A673 (cell line): ENCODE data around the gene CDSN. TPM values are rescaled to one million over a fixed set of nuclear protein-coding genes. Genes with fewer than 3 reads are reported as not detected.
A peak's percentile ranks its signal among the peaks of the same experiment; 100 is the strongest.
"Not testable (repeated sequence)": the region's sequence is repeated elsewhere in the genome, so short reads cannot be mapped to it uniquely, and the experiment has no call there.

ENCODE experiments used
- BruUV-seq: library from RNA; stranded (reverse); fragments of 400-500 nt; replicated peaks from 2 replicates; lab custom pipeline; 2021; lab: Mats Ljungman, UMichigan
- CTCF ChIA-PET: fragments of 300-600 bp; sonication (Branson Sonifier 250); formaldehyde crosslinking; loops from one replicate; lab custom pipeline; 2022; ENCODE audit warnings: antibody characterized with exemption; lab: Charles Lee
- POLR2A ChIA-PET: fragments of 300-600 bp; sonication (Branson Sonifier 250); formaldehyde crosslinking; loops from one replicate; lab custom pipeline; 2022; ENCODE audit warnings: antibody characterized with exemption; ENCODE audit not compliant: low non-redundant PET; lab: Charles Lee
- DNase-seq: peaks from one replicate; pipeline ENCODE4 v3.0.0-alpha.2; 2015; ENCODE audit warnings: low spot score
- H3K27ac ChIP-seq: fragments of 200-600 bp; sonication (generic); 2 replicates; pipeline ENCODE4 v1.5.1; 2016; ENCODE audit warnings: mixed run types, low read depth, mild to moderate bottlenecking, mixed read lengths, antibody characterized with exemption, low read length; ENCODE audit not compliant: poor library complexity, severe bottlenecking
- H3K27me3 ChIP-seq: fragments of 200-600 bp; sonication (generic); replicated peaks from 2 replicates; pipeline ENCODE4 v1.6.1; 2017; ENCODE audit warnings: mixed run types, low read depth, mild to moderate bottlenecking, mixed read lengths, antibody characterized with exemption, low read length; ENCODE audit not compliant: insufficient read depth, poor library complexity
- H3K36me3 ChIP-seq: fragments of 200-600 bp; sonication (generic); 2 replicates; pipeline ENCODE4 v1.6.1; 2016; ENCODE audit warnings: mixed run types, mild to moderate bottlenecking, mixed read lengths, antibody characterized with exemption, low read length; ENCODE audit not compliant: insufficient read depth, poor library complexity, severe bottlenecking
- H3K4me1 ChIP-seq: fragments of 200-600 bp; sonication (generic); 2 replicates; pipeline ENCODE4 v1.6.1; 2017; ENCODE audit warnings: mixed run types, mild to moderate bottlenecking, mixed read lengths, antibody characterized with exemption, low read length; ENCODE audit not compliant: insufficient read depth, poor library complexity, severe bottlenecking
- H3K4me3 ChIP-seq: fragments of 200-600 bp; sonication (generic); 2 replicates; pipeline ENCODE4 v1.5.1; 2016; ENCODE audit warnings: low read depth, mixed run types, mild to moderate bottlenecking, mixed read lengths, low read length; ENCODE audit not compliant: poor library complexity, severe bottlenecking
- H3K9me3 ChIP-seq: fragments of 200-600 bp; sonication (generic); 2 replicates; pipeline ENCODE4 v1.6.1; 2016; ENCODE audit warnings: mixed run types, low read depth, mild to moderate bottlenecking, mixed read lengths, antibody characterized with exemption, low read length; ENCODE audit not compliant: poor library complexity, severe bottlenecking
- EZH2 ChIP-seq: fragments of 200-600 bp; sonication (generic); IDR thresholded peaks from 2 replicates; pipeline ENCODE4 v1.6.1; 2017; ENCODE audit warnings: borderline replicate concordance, low read depth, mild to moderate bottlenecking, mixed read lengths, antibody characterized with exemption, low read length; ENCODE audit not compliant: poor library complexity, severe bottlenecking
- intact Hi-C: fragments of 100-400 bp; cut with micrococcal nuclease; formaldehyde crosslinking; loops from one replicate; pipeline ENCODE4 v1.10.0; 2022; ENCODE audit not compliant: unreplicated experiment
- total RNA-seq: library from RNA; stranded (reverse); gene quantifications from 2 replicates; pipeline ENCODE4 v1.2.3, GENCODE V29; 2021
- TF ChIP-seq, protein P1 (sequence below): fragments of 300-800, 200-600 bp; sonication (generic); conservative IDR thresholded peaks from 2 replicates; pipeline ENCODE4 v1.5.1; 2017; ENCODE audit warnings: low read depth, mild to moderate bottlenecking, antibody characterized with exemption, low read length, moderate library complexity, mixed read lengths

Gene CDSN
- total RNA-seq, 1 experiment from 2014 or later: not detected

DNA sequence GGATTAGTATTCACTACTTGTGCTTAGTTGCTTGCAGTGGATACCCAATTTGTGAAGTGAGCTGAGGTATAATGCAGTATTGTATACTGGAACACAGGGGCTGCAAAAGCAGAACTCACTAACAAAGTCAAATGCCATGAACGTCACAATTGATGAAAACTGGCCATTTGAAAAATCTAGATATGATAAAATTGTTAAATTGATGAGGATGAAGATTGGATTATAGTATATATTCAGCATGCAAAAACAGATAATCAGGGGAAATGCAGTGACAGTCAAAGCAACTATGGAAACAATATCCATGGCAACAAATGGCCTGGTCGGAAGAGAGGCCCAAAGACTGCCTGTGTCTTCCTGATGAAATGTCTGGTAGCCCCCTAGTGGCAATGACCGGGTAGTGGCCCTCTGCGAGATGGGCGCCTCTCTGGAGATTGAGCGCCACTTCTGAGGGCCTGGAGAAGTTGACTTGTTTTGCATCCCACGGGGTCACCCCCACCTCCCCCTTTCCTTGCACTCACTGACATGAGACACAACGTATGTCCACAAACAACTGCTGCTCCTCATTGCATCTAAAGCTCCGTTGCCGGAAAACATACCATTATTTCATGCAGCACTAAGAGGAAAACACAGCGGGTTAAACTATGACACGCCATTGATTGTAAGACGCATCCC is 51.4 kb downstream of the CDSN start:
- H3K36me3 ChIP-seq: no peaks in the 10 kb centered on the region
- CTCF ChIA-PET: interaction anchor here (0.8 to 3.3 kb wide), 2 partner anchors 154 to 239 kb away, joined by 3 to 37 read pairs; partner anchors contain the start of gene VARS2
- no TSS peak for BruUV-seq
- no peak overlapping the region for H3K4me3 ChIP-seq
- POLR2A ChIA-PET: no interaction called here
- DNase-seq: peak; percentile 88
- intact Hi-C loops: no loop called here
- peaks cover 9% of the 10 kb centered on the region for H3K4me1 ChIP-seq
- no peak overlapping the region for H3K27ac ChIP-seq
- H3K9me3 ChIP-seq: no peaks in the 10 kb centered on the region
- no peak for TF ChIP-seq EZH2
- TF ChIP-seq, protein P1, sequence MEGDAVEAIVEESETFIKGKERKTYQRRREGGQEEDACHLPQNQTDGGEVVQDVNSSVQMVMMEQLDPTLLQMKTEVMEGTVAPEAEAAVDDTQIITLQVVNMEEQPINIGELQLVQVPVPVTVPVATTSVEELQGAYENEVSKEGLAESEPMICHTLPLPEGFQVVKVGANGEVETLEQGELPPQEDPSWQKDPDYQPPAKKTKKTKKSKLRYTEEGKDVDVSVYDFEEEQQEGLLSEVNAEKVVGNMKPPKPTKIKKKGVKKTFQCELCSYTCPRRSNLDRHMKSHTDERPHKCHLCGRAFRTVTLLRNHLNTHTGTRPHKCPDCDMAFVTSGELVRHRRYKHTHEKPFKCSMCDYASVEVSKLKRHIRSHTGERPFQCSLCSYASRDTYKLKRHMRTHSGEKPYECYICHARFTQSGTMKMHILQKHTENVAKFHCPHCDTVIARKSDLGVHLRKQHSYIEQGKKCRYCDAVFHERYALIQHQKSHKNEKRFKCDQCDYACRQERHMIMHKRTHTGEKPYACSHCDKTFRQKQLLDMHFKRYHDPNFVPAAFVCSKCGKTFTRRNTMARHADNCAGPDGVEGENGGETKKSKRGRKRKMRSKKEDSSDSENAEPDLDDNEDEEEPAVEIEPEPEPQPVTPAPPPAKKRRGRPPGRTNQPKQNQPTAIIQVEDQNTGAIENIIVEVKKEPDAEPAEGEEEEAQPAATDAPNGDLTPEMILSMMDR: peak; percentile 93
- no peaks in the 10 kb centered on the region for H3K27me3 ChIP-seq

DNA sequence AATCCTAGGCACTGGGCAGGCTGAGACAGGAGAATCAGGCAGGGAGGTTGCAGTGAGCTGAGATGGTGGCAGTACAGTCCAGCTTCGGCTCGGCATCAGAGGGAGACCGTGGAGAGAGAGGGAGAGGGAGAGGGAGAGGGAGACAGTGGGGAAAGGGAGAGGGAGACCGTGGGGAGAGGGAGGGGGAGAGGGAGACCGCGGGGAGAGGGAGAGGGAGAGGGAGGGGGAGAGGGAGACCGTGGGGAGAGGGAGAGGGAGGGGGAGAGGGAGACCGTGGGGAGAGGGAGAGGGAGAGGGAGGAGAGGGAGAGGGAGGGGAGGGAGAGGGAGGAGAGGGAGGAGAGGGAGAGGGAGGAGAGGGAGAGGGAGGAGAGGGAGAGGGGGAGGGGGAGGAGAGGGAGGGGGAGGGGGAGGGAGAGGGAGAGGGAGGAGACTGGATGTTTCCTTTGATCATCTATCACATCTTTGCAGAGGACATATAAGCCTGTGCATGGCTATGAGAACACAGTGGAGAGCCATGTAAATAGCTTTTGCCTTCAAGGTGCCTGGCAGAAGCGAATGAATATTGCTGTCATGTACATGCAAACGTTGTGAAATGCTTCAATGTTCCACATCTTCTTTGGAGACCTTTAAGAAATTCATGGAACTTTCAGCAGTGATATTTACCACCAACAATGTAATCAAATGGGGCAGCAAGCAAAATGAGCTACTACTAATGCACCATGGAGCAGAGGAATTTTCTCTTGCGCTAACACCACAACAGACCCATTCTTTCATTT is 52.2 kb downstream of the CDSN start:
- intact Hi-C loops, H3K4me1 ChIP-seq: not testable (repeated sequence)

DNA sequence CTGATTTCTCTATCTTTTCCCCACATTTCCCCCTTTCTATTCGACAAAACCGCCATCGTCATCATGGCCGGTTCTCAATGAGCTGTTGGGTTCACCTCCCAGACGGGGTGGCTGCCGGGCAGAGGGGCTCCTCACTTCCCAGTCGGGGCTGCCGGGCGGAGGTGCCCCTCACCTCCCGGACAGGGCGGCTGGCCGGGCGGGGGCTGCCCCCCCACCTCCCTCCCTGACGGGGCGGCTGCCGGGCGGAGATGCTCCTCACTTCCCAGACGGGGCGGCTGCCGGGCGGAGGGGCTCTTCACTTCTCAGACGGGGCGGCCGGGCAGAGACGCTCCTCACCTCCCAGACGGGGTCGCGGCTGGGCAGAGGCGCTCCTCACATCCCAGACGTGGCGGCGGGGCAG is 53.2 kb downstream of the CDSN start:
- H3K27me3 ChIP-seq, DNase-seq, CTCF ChIA-PET, BruUV-seq, H3K4me3 ChIP-seq, POLR2A ChIA-PET, H3K27ac ChIP-seq, H3K9me3 ChIP-seq, H3K36me3 ChIP-seq, intact Hi-C loops, H3K4me1 ChIP-seq: not testable (repeated sequence)

More for the DNA sequence above, 52.2 kb downstream of the CDSN start:
- DNase-seq, POLR2A ChIA-PET, H3K4me3 ChIP-seq, H3K27ac ChIP-seq, H3K9me3 ChIP-seq, BruUV-seq, H3K36me3 ChIP-seq, H3K27me3 ChIP-seq: not testable (repeated sequence)
- CTCF ChIA-PET: interaction anchor here (0.6 to 3.3 kb wide), 3 partner anchors 8 to 239 kb away, joined by 3 to 37 read pairs (median 3); partner anchors contain the start of gene VARS2

DNA sequence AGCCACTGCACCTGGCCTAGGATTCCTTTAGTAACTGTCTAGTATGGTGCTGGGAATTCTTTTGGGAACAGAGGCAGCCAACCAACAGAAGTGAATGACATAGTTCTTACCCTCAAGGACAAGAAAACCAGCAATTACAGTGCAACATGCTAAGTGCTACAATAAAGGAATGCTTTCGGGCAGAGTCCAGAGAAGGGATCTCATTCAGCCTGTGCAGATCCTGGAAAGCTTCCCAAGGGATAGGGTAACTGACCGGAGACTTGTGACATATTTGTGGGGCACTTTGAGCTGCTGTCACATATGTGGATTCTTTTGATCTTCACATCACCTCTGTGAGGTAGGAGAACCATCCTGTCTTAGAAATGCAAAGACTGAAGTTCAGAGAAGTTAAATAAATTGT is 54.7 kb downstream of the CDSN start:
- ChIA-PET CTCF (no interaction called here), POLR2A (no interaction called here)
- TF ChIP-seq, protein P1: no peak
- no peak for TF ChIP-seq EZH2
- no peak for DNase-seq
- Histone ChIP-seq H3K4me1 (no peaks in the 10 kb centered on the region), H3K4me3 (no peak overlapping the region), H3K9me3 (no peaks in the 10 kb centered on the region), H3K27ac (no peak overlapping the region), H3K36me3 (no peaks in the 10 kb centered on the region), H3K27me3 (no peaks in the 10 kb centered on the region)
- no TSS peak for BruUV-seq
- intact Hi-C loops: no loop called here

Other genes with a start within 250 kb of the CDSN start
- 48.0 and 57.9 TPM in 2 replicates for gene DDR1, start 235.9 kb downstream of the CDSN start, total RNA-seq
- gene GTF2H4, start 212.2 kb downstream of the CDSN start, total RNA-seq: 42.6 and 45.9 TPM in 2 replicates
- gene VARS2, start 206.2 kb downstream of the CDSN start, total RNA-seq: 48.4 and 53.4 TPM in 2 replicates
- gene SFTA2, start 188.3 kb downstream of the CDSN start, total RNA-seq: not detected in 2 replicates
- gene MUCL3, start 179.5 kb downstream of the CDSN start, total RNA-seq: not detected in 2 replicates
- not detected in 2 replicates for gene MUC21, start 136.7 kb downstream of the CDSN start, total RNA-seq
- gene MUC22, start 110.0 kb downstream of the CDSN start, total RNA-seq: not detected in 2 replicates
- not detected in 2 replicates for gene C6orf15, start 7.9 kb downstream of the CDSN start, total RNA-seq
- gene PSORS1C1, start 5.6 kb downstream of the CDSN start, total RNA-seq: 0.74 TPM in 1 of 2 replicates, not detected in the other
- not detected in 2 replicates for gene PSORS1C2, start 18.6 kb upstream of the CDSN start, total RNA-seq
- 51.7 and 58.0 TPM in 2 replicates for gene CCHCR1, start 37.4 kb upstream of the CDSN start, total RNA-seq
- 31.8 and 39.1 TPM in 2 replicates for gene TCF19, start 38.1 kb upstream of the CDSN start, total RNA-seq
- gene POU5F1, start 50.2 kb upstream of the CDSN start, total RNA-seq: not detected in 2 replicates
- 121 and 134 TPM in 2 replicates for gene HLA-C, start 151.6 kb upstream of the CDSN start, total RNA-seq
- 27.3 and 29.9 TPM in 2 replicates for gene HLA-B, start 236.7 kb upstream of the CDSN start, total RNA-seq